Measurements from ENCODE around the gene ITGB5. TPM values are rescaled to one million over a fixed set of nuclear protein-coding genes. Genes with fewer than 3 reads are reported as not detected.

ITGB5 gene
- total RNA-seq, 1 experiment from 2014 or later: 129 TPM

DNA sequence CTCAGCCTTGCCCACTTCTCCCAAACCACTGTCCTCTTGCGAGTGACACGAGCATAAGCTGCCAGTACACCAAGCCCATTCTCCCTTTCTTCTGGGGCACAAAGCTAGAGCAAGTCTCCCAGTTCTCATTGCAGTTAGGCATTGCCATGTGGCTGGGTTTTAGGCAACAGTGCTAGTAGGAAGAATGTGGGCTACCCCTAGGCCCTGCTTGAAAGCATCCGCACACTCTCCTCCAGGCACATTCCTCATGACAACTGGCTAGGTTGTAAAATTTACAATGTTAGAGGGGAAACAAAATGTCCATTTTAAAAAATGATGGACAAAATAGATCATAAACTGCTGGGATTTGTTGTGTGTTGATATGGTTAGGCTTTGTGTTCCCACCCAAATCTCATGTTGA, 19.7 kb downstream of the ITGB5 start:
- DNase-seq (ENCODE audit: low read depth): no peak

DNA sequence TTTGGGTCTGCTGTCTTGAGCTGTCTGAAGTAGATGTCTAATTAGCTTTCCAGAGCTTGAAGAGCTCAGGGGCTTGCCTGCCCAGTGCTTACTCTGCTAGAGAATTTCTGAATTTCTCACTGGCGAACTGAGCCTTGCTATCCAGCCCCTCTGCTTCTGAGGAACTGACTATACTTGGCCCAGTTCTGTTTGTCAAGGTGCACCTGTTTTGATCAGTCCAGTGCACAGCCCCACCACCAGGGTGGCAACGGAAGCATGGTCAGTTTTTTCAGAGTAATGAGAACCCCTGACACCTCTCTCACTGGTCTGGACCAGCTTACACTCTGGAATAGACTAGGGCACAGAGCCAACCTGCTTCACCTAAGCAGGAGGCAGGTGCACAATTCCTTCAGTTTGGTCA, 25.2 kb downstream of the ITGB5 start:
- no peak for DNase-seq (ENCODE audit: low read depth)

DNA sequence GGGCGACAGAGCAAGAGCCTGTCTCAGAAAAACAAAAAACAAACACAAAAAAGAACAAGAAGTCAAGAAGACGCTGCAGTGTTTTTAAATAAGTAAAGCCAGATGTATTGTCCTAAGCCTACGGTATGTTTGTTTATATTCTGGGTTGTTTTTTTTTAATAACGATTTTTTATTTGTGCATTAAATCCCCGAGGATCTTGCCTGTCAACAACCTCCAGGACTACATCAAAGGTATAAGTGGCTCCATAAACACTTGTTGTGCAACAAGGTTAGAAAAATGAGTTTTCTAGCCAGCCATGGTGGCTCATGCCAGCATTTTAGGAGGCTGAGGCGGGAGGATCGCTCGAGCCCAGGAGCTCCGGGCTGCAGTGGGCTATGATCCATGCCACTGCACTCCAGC, 26.1 kb downstream of the ITGB5 start:
- no peak for DNase-seq (ENCODE audit: low read depth)

DNA sequence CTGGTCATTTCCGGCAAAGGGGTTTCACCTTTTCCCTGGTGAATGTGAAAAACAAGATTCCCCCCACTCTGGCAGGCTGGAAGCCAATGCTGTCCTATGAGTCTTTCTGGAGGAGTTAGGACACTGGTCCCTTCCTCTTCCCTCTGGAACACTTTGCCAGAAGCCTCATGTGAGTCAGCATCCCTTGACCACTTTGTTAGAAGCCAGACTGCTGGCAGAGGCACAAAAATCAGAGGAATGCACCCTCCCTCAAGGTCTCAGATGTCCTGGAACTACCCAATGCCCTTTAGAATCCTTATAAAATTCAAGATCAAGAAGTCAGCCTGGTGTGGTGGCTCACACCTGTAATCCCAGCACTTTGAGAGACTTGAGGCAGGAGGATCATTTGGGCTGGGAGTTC, 26.6 kb downstream of the ITGB5 start:
- peak; percentile 96 for DNase-seq (ENCODE audit: low read depth)

DNA sequence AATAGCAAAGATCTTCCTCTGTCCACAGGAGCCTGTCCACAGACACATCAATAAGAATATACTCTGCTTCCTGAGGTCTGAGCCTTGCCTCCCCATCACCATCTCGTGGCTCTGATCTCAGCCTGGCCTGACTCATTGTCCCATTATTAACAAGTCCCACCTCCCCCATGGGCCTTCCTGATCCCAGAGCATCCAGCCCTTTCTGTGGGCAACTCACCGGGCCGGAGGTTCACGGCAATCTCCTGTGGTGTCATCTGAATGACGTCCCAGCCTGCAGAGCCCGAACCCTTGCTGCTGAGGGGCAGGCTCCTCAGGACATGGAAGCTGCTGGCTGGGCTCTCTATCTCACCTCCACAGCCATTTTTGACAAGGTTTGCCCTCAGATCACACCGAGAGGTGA, 28.1 kb downstream of the ITGB5 start:
- DNase-seq (ENCODE audit: low read depth): peak; percentile 82

DNA sequence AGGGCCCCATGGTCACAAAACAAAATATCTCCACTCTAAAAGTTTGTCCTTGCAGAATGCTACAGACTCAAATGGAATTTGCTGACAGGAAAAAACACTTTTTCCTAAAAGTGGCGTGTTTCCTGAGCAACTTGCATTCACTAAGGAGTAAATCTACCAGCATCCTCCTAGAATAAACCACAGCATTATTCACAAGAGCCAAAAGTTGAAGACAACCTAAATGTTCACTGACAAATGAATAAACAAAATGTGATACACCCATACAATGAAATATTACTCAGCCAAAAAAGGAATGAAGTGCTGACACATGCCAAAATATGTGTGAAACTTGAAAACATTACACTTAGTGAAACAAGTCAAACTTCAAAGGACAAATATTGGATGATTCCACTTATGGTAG, 28.9 kb downstream of the ITGB5 start:
- no peak for DNase-seq (ENCODE audit: low read depth)

DNA sequence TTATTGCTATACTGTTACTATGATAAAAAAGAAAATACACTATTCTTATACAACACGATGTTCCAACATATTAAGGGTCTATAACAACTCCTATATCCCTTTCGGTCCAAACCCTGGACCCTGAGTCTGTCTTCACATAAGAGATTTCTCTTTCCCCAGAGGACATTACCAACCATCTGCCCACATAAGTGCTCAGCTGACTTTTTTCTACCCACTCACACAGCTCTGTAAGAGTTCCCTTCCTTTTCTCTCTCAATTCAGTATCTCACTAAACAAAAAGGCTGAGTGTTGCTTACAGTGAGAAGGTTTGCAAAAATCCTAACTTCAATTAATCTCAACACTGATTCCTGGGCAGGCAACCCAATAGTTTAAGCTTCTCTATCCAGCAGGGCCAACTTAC, 30.5 kb downstream of the ITGB5 start:
- DNase-seq (ENCODE audit: low read depth): no peak

DNA sequence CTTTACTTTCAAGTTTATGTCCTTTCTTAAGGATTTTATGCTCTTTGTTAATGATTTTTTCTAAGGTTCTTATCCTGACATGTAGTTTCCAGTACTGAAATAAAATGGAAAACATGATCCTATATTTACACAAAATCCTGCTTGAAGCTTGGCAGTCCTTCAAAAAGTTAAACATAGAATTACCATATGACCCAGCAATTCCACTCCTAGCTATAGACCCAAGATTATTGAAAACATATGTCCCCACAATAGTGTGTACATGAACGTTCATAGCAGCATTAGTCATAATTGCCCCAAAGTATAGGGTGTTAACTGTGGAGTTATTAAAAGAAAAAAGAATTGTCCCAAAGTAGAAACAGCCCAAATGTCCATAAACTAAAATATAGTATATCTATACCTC, 33.2 kb downstream of the ITGB5 start:
- DNase-seq (ENCODE audit: low read depth): no peak

DNA sequence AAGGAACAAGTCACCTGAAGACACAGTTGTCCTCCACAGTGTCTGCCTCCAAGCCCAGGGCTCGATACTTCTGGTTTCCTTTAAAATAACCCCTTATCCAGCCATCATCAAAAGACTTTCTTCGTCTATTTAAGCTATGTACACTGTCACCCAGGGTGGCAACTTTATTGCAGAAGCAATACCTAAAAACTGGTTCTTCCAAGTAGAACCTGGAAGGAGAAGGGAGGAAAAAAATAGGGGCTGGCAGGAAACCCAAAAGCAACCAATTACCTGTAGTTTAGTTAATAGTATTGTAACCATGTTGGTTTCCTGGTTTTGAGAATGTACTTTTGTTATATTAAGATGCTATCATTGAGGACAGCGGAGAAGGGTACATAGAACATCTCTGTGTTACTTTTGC, 33.7 kb downstream of the ITGB5 start:
- no peak for DNase-seq (ENCODE audit: low read depth)

DNA sequence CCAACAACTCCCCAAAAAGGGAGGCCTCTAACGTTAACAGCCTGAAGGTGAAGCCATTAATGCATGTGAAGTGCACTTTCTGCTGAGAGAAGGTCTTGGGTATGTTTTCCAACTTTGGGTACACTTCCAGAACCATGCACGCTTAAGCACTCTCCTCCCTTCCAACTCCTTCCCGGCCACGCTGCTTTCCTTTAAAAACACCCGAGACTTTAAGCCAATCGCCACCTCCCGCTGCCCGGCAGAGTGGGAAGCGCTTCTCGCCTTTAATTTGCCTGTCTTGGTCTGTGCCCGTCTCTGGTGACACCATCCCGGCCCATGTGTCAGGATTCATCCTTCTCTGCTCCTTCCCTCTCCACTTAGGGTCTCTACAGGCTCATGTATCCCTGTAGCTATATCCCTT, 35.3 kb downstream of the ITGB5 start:
- no peak for DNase-seq (ENCODE audit: low read depth)

DNA sequence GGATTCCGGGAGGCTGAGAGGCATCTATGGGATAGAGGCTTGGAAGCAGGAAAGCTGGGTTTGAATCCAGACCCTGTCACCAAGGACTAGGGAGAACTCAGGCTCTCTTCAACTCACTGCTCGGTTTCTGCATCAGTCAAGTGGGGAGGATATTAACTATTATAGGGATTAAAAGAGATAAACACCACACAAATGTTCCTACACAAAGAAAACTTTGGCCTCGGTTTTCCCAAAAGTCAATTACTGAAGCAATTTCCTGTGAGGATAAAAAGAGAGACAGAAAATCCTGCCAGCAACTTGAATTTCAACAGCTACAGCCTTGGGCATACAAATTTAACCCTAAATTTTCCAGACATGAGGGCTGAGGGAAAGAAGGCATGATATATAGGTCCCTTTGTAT, 36.0 kb downstream of the ITGB5 start:
- DNase-seq (ENCODE audit: low read depth): no peak

DNA sequence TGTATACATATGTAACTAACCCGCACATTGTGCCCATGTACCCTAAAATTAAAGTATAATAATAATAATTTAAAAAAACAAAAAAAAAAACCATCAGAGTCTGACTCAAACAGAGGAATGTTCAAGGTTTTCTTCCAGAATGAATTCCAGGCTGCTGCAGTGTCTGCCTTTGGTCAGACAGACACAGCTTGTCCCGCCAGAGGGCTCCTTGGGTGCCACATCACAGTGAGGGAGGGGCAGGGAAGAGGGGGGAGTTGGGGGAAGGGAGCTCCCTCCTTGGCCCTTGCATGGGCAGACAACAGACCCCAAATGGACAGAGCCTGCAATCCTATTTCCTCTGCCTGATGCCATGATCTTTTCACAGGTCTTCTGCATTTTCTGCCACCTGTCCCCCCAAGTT, 36.5 kb downstream of the ITGB5 start:
- no peak for DNase-seq (ENCODE audit: low read depth)

DNA sequence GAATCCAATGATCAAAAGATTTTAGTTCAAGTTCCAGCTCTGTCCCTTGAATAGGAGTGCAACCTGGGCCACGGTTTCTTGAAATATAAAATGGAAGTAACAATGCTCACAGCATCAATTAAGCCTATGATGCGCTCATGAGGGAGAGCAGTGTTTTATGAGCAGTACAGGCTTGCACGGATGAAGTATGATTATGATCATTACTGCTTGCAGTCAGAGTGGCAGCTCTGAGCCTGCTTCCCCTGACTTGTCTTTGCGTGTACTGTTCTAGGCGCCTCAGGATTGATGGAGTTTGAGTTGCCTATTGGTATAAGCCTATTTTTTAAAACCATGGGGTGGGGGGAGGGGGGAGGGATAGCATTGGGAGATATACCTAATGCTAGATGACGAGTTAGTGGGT, 37.0 kb downstream of the ITGB5 start:
- no peak for DNase-seq (ENCODE audit: low read depth)

DNA sequence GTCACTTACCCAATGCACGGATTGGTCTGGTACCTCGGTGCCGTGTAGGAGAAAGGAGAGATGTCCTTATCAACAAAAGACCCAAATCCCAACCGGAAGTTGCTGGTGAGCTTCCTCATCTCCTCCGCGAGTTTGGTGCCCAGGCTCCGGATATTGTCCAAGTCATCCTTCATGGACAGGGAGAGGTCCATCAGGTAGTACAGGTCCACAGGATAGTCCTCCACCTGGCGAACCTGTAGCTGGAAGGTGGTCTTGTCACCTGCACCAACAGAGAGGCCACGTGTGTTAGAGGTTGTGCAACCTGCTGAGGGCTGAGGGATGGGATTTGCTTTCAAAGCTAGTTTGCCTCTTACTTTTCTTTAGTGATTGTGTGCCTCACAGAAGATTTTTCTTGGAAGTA, 38.9 kb downstream of the ITGB5 start:
- DNase-seq (ENCODE audit: low read depth): no peak

DNA sequence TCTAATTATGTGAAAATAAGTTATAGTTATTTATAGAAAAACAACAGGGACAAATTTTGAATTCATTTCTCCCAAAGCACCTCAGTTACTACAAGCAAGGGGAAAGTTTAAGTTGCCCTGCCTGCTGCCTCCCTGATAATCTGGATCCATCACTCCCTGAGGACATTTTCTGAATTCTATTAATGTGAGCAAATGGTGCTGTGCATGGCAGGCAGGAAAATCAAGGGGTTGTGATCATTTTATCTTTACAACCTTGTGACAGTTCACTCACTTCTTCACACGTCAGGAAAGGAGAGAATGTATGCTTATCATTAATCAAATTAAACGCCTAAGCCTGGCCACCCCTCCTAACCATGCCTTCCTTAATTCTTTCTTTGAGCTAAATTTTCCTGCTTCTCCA, 39.3 kb downstream of the ITGB5 start:
- DNase-seq (ENCODE audit: low read depth): no peak

DNA sequence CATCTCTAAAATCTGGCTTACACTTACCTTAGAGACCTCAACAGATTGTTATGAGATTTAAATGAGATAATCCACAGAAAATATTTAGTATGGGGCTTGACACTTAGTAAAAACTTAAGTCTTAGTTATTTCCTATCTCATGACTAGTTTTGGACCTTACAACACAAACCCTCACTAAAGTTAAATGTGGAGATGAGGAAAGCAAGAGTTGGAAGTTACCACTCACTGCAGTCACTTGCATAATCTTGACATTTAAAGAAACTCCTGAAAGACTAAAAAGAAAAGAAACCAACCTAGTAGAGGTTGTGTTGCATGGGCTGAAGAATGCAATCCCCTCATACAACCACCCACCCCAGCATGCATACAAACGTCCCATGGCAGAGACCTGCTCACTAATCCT, 40.1 kb downstream of the ITGB5 start:
- no peak for DNase-seq (ENCODE audit: low read depth)

DNA sequence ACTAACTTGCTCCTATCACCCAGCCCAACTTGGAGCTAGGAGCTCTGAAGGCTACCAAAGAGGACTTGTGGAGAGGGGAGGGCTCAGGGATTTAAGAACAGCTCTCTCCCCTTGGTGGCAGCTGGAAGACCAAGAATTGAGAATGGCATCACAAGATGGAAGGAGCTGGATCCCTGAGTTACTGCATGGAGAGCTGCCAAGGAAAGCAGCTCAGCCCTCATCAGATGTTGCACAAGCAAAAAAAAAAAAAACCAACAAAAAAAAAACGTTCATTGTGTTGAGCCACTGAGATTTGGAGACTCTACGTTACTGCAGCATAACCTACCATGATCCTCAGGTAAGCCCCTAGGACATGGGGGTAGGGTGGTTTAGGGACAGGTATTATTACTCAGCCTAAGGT, 41.0 kb downstream of the ITGB5 start:
- DNase-seq (ENCODE audit: low read depth): peak; percentile 51

DNA sequence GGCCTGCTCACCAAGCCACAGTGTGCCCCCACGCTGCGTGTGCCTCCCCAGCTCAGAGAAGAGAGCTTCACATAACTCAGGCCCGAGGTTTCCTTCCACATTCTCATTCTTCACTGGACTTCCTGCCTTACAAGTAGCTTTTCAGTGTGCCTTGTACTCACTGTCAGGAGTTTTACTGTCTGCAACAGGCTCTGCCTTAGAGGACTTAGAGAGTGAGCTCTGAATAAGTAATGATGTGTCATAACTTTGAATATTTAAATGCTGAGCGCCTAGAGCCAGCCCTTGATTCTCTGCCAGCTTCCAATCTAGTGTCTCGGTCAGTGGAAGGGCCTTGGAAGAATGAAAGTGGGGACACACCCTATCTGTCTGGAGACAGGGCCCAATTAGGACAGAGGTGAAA, 41.8 kb downstream of the ITGB5 start:
- peak; percentile 80 for DNase-seq (ENCODE audit: low read depth)

DNA sequence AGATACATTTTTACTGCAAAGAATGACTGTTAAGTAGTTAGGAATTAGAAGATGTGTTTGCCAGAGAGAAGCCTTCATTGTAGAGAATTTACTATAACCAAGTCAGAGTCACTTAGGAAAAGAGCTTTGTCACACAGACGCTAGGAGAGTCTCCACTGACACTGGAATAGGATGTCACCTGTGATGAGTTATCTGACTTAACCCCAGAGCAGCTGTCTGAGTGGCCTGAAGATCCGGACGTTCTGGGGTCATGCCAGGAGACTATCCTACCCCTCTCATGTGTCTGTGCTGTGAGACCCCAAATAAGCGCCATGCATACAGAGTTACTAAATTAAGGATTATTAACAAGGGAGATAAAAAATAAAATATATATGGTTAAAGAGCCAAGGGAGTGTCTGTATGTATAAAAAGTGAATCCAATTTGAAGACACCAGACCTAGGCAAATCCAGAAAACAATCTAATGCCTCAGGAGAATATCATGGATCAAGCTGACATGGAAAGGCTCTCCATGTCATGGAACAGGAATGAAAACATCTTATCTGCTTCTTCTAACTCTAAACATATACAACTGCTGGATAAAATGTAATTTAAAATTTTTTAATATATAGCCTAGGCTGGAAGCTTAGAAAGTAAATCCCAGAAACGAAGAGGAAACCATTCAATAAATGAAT, 43.5 kb downstream of the ITGB5 start:
- DNase-seq (ENCODE audit: low read depth): no peak

DNA sequence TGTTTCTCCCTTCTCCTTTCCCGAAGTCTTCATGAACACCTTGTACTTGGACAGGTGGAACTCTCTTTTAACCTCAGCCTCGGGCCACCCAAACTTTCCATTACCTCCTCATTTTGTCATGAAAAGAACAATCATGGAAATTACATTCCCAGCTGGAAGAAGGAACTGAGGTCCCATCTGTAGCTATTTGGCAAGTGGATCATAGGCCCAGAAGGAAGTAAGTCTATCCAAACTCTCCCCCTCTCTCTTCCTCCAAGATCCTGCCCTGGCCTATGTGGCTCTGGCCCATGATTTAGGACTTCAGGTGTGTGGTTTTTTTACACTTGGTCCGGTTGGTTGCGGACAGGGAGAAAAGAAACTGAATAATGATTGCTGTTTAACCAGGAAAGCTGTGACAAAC, 44.1 kb downstream of the ITGB5 start:
- DNase-seq (ENCODE audit: low read depth): no peak

DNA sequence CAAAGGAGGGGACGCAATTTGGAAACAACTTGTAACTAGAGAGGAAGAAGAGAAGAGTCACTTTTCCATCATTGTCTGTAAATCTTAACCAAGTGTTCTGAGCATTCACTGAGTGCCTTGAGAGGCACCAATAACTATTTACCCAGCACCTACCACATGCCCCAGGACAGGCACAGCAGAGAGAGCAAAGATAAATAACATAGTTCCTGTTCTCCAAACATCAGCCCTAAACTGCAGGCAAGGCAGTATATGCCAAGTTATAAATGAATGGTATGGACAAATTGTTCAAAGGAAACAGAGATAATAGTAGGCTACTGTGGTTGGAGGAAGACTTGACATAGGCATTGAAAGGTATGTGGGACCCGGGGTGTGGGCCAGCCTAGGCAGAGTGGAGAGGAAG, 45.6 kb downstream of the ITGB5 start:
- no peak for DNase-seq (ENCODE audit: low read depth)

DNA sequence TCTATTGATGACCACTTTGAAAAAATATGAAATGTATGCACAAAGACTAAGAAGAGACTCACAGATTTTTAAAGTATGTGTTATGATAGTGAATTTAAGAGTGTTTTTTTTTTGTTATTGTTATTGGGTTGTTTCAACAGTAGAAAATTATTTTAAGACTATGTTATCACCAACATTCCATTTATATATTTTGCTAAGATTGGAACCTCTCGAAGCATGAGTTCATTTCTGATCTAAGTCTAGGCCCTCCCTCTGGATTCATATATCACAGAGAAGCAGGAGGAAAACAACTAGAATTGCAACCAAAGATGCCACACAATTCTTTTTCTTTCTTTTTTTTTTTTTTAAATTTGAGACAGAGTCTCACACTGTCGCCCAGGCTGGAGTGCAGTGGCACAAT, 46.8 kb downstream of the ITGB5 start:
- no peak for DNase-seq (ENCODE audit: low read depth)

DNA sequence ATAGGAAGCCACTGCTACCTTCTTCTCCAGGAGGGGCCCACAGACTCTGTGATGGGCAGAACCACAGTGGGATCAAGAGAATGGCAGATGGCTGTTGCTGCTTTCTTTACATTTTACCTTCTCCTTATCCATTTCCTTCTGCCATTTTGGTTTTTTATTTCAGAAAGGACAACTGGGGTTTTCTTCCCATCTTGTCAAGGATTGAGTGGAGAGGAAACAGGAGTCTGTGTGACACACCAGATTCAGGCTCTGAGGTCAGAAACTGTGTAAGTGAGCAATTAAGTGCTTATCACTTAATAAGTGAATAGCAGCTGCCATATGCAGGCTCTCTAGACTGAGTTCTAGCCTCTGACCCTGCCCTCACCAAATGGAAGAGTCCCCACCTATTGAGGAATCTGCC, 47.3 kb downstream of the ITGB5 start:
- no peak for DNase-seq (ENCODE audit: low read depth)

DNA sequence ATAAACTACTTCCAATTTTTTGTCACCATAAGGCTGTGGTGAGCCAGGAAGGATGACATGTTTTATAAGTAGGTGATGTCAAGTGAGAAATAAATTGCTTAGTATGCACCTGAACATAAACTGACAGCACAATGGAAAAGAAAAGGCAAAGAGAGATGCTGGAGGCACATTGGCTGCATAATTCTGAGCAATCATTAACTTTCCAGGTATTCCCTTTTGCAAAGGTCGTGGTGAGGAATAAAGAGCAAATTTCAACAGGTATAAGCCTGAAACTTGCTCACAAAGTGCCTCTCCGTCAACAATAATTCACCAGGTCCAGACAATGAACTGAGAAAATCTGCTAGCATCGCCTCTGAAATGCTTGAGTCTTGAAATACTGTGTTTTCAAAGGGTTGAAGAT, 48.2 kb downstream of the ITGB5 start:
- DNase-seq (ENCODE audit: low read depth): no peak

DNA sequence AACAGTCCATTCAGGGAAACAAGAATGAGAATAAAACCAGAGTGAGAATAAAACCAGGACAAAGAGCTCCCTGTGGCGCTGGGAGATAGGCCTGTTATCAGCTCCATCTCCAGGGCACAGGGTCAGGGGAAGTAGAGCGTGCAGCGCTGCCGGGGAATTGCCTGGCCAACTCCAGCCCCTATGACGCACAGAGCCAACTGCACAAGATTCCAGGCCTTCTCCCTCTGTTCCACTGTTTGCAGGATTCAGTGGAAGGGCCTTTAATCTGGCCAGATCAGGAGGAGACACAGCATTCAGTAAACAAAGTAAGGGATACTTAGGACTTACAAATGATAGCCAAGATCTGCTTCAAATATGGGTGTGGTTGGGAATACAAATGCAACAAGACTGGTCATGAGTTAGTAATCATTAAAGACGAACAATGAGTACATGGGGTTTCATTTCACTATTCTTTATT, 49.4 kb downstream of the ITGB5 start:
- DNase-seq (ENCODE audit: low read depth): peak; percentile 81

All from Daoy (cell line).